Measurements from ENCODE around the gene EPHB2. TPM values are rescaled to one million over a fixed set of nuclear protein-coding genes. Genes with fewer than 3 reads are reported as not detected.
A peak's percentile ranks its signal among the peaks of the same experiment; 100 is the strongest.

EPHB2 gene
- total and polyA plus RNA-seq, 2 donors from 2014 or later = 3.0 to 9.5 TPM

DNA sequence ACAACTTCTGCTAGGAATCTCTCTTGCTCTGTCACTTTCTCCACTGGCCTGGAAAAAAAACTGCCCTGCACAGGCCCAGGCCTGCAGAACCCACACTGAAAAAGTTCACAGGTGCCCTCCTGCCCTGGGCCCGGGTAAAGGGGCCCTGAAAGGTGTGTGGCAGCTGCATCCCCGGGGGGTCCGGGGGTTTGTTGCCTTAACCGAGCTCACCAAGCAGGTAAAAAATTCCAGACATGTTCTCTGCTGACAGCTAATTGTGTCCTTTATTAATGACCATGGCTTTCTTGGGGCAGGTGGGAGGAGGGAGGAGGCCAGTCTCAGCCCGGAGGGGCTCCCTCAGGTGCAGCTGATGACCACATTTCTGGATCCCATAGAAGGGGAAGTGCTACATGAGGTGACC is 139.1 kb downstream of the EPHB2 start:
- Histone ChIP-seq H3K27me3 (ENCODE audit: control insufficient read depth, insufficient read depth, low read length) (no peaks in the 10 kb centered on the region), H3K9ac (ENCODE audit: low read length in 3 of 3) (no peak overlapping the region), H3K36me3 (ENCODE audit: control insufficient read depth in 2 of 3, insufficient read depth in 3 of 3, low read length in 3 of 3) (no peaks in the 10 kb centered on the region), H3K4me1 (ENCODE audit: control insufficient read depth in 2 of 3, insufficient read depth in 2 of 3, low read depth in 1 of 3, low read length in 3 of 3) (peaks cover 4 to 7% (median 4%) of the 10 kb centered on the region in 3 donors), H3K9me3 (ENCODE audit: control insufficient read depth in 2 of 3, insufficient read depth in 1 of 3, low read length in 3 of 3) (peaks cover 0 to 4% (median 0%) of the 10 kb centered on the region in 3 donors), H3K27ac (ENCODE audit: low read depth in 2 of 2, low read length in 2 of 2) (no peak overlapping the region), H3K4me3 (ENCODE audit: low read length in 3 of 3) (no peak overlapping the region)
- intact Hi-C loops (cut with DNase I) = no loop called here
- FAIRE-seq (no peak), DNase-seq (peak in 3 of 5 donors; percentile 55 to 64 (median 56))
- TF ChIP-seq, protein P1, sequence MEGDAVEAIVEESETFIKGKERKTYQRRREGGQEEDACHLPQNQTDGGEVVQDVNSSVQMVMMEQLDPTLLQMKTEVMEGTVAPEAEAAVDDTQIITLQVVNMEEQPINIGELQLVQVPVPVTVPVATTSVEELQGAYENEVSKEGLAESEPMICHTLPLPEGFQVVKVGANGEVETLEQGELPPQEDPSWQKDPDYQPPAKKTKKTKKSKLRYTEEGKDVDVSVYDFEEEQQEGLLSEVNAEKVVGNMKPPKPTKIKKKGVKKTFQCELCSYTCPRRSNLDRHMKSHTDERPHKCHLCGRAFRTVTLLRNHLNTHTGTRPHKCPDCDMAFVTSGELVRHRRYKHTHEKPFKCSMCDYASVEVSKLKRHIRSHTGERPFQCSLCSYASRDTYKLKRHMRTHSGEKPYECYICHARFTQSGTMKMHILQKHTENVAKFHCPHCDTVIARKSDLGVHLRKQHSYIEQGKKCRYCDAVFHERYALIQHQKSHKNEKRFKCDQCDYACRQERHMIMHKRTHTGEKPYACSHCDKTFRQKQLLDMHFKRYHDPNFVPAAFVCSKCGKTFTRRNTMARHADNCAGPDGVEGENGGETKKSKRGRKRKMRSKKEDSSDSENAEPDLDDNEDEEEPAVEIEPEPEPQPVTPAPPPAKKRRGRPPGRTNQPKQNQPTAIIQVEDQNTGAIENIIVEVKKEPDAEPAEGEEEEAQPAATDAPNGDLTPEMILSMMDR (IDR thresholded peaks at IDR 0.05; ENCODE audit: borderline replicate concordance, extremely low read depth, insufficient read depth) = no peak

DNA sequence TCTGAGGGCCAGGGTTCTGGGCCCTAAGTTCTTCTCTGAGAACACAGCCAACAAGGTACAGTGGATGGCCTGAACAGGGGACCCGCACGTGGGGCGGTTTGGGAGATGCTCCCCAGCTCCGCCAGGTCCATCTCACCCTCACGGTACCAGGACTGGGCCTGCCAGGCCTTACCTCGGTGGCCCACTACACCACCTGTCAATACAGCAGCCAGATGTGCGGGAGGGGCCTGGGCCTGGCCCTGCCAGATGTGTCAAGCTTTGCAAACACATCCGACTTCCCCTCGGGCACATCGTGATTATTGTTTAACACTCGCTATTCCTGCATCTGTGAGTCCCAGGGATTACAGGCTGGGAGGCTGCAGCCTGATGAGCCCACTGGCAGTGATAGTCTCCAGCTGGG is 139.6 kb downstream of the EPHB2 start:
- H3K4me1 ChIP-seq (ENCODE audit: control insufficient read depth in 2 of 3, insufficient read depth in 2 of 3, low read depth in 1 of 3, low read length in 3 of 3) = peaks cover 4 to 7% (median 4%) of the 10 kb centered on the region in 3 donors
- no peaks in the 10 kb centered on the region for H3K36me3 ChIP-seq (ENCODE audit: control insufficient read depth in 2 of 3, insufficient read depth in 3 of 3, low read length in 3 of 3)
- H3K4me3 ChIP-seq (ENCODE audit: low read length in 3 of 3) = no peak overlapping the region
- DNase-seq (no peak), FAIRE-seq (no peak)
- H3K9ac ChIP-seq (ENCODE audit: low read length in 3 of 3) = no peak overlapping the region
- peaks cover 0 to 4% (median 0%) of the 10 kb centered on the region in 3 donors for H3K9me3 ChIP-seq (ENCODE audit: control insufficient read depth in 2 of 3, insufficient read depth in 1 of 3, low read length in 3 of 3)
- intact Hi-C loops (cut with DNase I) = no loop called here
- no peaks in the 10 kb centered on the region for H3K27me3 ChIP-seq (ENCODE audit: control insufficient read depth, insufficient read depth, low read length)
- TF ChIP-seq, protein P1 (IDR thresholded peaks at IDR 0.05; ENCODE audit: borderline replicate concordance, extremely low read depth, insufficient read depth) = no peak
- no peak overlapping the region for H3K27ac ChIP-seq (ENCODE audit: low read depth in 2 of 2, low read length in 2 of 2)

DNA sequence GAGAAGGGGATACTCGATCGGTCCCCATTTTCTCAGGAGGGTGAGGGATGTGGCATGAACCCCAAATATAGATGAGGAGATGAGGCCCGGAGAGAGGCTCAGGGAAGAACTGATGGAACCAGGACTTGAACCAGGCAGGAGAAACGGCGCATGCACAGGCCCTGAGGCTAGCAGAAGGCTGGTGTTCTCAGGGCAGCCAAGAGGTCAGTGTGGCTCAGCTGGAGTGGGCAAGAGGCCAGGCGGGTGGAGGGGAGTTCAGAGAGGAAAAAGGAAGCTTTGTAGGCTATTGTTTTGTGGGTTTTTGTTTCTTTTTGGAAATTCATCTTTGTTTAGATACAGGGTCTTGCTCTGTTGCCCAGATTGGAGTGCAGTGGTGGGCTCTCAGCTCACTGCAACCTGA is 140.0 kb downstream of the EPHB2 start:
- TF ChIP-seq, protein P1 (IDR thresholded peaks at IDR 0.05; ENCODE audit: borderline replicate concordance, extremely low read depth, insufficient read depth) = no peak
- intact Hi-C loops (cut with DNase I) = no loop called here
- DNase-seq (no peak), FAIRE-seq (no peak)
- Histone ChIP-seq H3K36me3 (ENCODE audit: control insufficient read depth in 2 of 3, insufficient read depth in 3 of 3, low read length in 3 of 3) (no peaks in the 10 kb centered on the region), H3K4me1 (ENCODE audit: control insufficient read depth in 2 of 3, insufficient read depth in 2 of 3, low read depth in 1 of 3, low read length in 3 of 3) (peaks cover 4 to 7% (median 4%) of the 10 kb centered on the region in 3 donors), H3K27me3 (ENCODE audit: control insufficient read depth, insufficient read depth, low read length) (no peaks in the 10 kb centered on the region), H3K9me3 (ENCODE audit: control insufficient read depth in 2 of 3, insufficient read depth in 1 of 3, low read length in 3 of 3) (peaks cover 0 to 4% (median 0%) of the 10 kb centered on the region in 3 donors), H3K4me3 (ENCODE audit: low read length in 3 of 3) (no peak overlapping the region), H3K27ac (ENCODE audit: low read depth in 2 of 2, low read length in 2 of 2) (no peak overlapping the region), H3K9ac (ENCODE audit: low read length in 3 of 3) (no peak overlapping the region)

DNA sequence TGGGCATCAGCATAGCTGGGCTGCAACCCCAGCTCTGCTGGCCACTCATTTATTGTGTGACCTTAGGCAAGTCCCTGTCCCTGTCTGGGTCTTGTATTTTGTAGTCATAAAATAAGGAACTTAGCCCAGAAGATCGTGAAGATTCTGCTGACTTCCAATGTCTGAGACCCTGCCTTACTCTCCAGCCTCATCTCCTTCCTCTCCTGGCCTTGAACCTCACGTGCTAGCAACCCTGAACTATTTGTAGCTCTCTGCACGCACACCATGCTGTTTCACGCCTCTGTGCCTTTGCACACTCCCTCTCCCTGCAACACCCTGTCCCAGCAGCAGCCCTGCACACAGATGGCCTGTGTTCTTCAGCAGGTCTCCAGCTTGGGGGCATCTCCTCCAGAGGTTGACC is 140.9 kb downstream of the EPHB2 start:
- TF ChIP-seq, protein P1 (IDR thresholded peaks at IDR 0.05; ENCODE audit: borderline replicate concordance, extremely low read depth, insufficient read depth) = no peak
- Histone ChIP-seq H3K9me3 (ENCODE audit: control insufficient read depth in 2 of 3, insufficient read depth in 1 of 3, low read length in 3 of 3) (peaks cover 0 to 4% (median 0%) of the 10 kb centered on the region in 3 donors), H3K27ac (ENCODE audit: low read depth in 2 of 2, low read length in 2 of 2) (no peak overlapping the region), H3K4me1 (ENCODE audit: control insufficient read depth in 2 of 3, insufficient read depth in 2 of 3, low read depth in 1 of 3, low read length in 3 of 3) (peaks cover 4 to 7% (median 4%) of the 10 kb centered on the region in 3 donors), H3K27me3 (ENCODE audit: control insufficient read depth, insufficient read depth, low read length) (no peaks in the 10 kb centered on the region), H3K9ac (ENCODE audit: low read length in 3 of 3) (no peak overlapping the region), H3K36me3 (ENCODE audit: control insufficient read depth in 2 of 3, insufficient read depth in 3 of 3, low read length in 3 of 3) (no peaks in the 10 kb centered on the region), H3K4me3 (ENCODE audit: low read length in 3 of 3) (no peak overlapping the region)
- intact Hi-C loops (cut with DNase I) = no loop called here
- FAIRE-seq (no peak), DNase-seq (no peak)

All from kidney (tissue), 14 donors.